ENCODE results near the gene ATP5ME. TPM values are rescaled to one million over a fixed set of nuclear protein-coding genes. Genes with fewer than 3 reads are reported as not detected.

Gene ATP5ME
- total and polyA plus RNA-seq, 2 of the 13 experiments (the other 11 are each of a cell fraction or from before 2014, with no cell fraction given), result 305 to 753 TPM

DNA sequence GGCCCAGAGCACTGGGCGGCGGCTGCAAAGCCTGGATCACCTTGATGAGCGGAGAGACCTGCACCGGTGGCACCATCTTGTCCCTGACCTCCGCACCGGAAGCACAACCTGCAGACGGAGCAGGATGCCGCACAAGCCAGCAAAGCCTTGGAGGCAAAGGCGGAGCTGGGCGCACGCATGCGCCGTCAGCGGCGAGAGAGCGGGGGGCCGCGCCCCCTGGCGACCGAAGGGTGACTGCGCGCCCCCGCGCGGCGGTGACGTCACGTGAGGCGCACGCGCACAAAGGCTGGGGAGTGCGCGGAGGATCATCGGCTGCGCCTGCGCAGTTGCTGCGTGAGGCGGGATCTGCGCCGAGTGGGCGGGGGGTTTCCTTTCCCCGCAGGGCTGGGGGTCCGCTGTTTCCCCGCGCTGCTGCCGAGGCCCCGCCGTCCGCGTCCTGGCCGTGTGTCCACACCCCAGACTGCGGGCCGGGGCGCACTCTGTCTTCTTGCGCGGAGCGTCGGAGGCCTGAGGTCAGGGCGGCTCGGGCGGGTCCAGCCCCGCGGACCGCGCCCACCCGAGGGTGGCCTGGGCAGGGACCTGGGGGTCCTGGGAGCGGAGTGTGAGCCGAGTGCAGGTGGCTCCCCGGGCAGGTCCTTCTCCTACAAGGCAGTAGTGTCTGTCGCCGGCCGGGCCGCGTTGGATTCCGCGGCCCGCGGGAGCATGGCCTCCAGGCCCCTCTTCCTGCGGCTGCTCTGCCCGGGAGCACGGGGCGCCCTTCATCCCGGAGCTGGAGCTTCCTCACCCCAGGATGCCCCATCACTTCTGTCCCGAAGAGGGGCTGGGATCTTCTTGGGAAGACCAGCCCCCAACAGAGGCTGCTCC, at the start of gene ATP5ME, which contains the start of gene MYL5 (continued):
- TF ChIP-seq GATAD2A (CRISPR knock-in tag; IDR thresholded peaks at IDR 0.05) (no peak; the same call in 1 of the 2 replicates), AHDC1 (CRISPR knock-in tag; IDR thresholded peaks at IDR 0.05; ENCODE audit: borderline replicate concordance) (no peak), SMAD9 (CRISPR knock-in tag; IDR thresholded peaks at IDR 0.05) (no peak; the same call in 1 of the 2 replicates), ZNF484 (CRISPR knock-in tag; IDR thresholded peaks at IDR 0.05; ENCODE audit: borderline replicate concordance, low read depth) (no peak; the same call in 1 of the 2 replicates), NR2C2 (CRISPR knock-in tag; IDR thresholded peaks at IDR 0.05; ENCODE audit: borderline replicate concordance) (peak; percentile 98), EZH2 (conservative IDR thresholded peaks at IDR 0.05; ENCODE audit: low read depth, low read length) (no peak), ZNF34 (CRISPR knock-in tag; IDR thresholded peaks at IDR 0.05; ENCODE audit: borderline replicate concordance) (no peak), ZFP62 (CRISPR knock-in tag; IDR thresholded peaks at IDR 0.05) (no peak), RORA (CRISPR knock-in tag; IDR thresholded peaks at IDR 0.05) (no peak)
- TF ChIP-seq, protein P1, sequence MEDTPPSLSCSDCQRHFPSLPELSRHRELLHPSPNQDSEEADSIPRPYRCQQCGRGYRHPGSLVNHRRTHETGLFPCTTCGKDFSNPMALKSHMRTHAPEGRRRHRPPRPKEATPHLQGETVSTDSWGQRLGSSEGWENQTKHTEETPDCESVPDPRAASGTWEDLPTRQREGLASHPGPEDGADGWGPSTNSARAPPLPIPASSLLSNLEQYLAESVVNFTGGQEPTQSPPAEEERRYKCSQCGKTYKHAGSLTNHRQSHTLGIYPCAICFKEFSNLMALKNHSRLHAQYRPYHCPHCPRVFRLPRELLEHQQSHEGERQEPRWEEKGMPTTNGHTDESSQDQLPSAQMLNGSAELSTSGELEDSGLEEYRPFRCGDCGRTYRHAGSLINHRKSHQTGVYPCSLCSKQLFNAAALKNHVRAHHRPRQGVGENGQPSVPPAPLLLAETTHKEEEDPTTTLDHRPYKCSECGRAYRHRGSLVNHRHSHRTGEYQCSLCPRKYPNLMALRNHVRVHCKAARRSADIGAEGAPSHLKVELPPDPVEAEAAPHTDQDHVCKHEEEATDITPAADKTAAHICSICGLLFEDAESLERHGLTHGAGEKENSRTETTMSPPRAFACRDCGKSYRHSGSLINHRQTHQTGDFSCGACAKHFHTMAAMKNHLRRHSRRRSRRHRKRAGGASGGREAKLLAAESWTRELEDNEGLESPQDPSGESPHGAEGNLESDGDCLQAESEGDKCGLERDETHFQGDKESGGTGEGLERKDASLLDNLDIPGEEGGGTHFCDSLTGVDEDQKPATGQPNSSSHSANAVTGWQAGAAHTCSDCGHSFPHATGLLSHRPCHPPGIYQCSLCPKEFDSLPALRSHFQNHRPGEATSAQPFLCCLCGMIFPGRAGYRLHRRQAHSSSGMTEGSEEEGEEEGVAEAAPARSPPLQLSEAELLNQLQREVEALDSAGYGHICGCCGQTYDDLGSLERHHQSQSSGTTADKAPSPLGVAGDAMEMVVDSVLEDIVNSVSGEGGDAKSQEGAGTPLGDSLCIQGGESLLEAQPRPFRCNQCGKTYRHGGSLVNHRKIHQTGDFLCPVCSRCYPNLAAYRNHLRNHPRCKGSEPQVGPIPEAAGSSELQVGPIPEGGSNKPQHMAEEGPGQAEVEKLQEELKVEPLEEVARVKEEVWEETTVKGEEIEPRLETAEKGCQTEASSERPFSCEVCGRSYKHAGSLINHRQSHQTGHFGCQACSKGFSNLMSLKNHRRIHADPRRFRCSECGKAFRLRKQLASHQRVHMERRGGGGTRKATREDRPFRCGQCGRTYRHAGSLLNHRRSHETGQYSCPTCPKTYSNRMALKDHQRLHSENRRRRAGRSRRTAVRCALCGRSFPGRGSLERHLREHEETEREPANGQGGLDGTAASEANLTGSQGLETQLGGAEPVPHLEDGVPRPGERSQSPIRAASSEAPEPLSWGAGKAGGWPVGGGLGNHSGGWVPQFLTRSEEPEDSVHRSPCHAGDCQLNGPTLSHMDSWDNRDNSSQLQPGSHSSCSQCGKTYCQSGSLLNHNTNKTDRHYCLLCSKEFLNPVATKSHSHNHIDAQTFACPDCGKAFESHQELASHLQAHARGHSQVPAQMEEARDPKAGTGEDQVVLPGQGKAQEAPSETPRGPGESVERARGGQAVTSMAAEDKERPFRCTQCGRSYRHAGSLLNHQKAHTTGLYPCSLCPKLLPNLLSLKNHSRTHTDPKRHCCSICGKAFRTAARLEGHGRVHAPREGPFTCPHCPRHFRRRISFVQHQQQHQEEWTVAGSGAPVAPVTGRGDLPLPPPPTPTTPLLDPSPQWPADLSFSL (CRISPR knock-in tag; IDR thresholded peaks at IDR 0.05), result no peak
- TF ChIP-seq, protein P2, sequence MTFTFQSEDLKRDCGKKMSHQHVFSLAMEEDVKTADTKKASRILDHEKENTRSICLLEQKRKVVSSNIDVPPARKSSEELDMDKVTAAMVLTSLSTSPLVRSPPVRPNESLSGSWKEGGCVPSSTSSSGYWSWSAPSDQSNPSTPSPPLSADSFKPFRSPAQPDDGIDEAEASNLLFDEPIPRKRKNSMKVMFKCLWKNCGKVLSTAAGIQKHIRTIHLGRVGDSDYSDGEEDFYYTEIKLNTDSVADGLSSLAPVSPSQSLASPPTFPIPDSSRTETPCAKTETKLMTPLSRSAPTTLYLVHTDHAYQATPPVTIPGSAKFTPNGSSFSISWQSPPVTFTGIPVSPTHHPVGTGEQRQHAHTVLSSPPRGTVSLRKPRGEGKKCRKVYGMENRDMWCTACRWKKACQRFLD (CRISPR knock-in tag; IDR thresholded peaks at IDR 0.05; ENCODE audit: borderline replicate concordance), result peak; percentile 82; the same call in 1 of the 2 replicates
- TF ChIP-seq, protein P3, sequence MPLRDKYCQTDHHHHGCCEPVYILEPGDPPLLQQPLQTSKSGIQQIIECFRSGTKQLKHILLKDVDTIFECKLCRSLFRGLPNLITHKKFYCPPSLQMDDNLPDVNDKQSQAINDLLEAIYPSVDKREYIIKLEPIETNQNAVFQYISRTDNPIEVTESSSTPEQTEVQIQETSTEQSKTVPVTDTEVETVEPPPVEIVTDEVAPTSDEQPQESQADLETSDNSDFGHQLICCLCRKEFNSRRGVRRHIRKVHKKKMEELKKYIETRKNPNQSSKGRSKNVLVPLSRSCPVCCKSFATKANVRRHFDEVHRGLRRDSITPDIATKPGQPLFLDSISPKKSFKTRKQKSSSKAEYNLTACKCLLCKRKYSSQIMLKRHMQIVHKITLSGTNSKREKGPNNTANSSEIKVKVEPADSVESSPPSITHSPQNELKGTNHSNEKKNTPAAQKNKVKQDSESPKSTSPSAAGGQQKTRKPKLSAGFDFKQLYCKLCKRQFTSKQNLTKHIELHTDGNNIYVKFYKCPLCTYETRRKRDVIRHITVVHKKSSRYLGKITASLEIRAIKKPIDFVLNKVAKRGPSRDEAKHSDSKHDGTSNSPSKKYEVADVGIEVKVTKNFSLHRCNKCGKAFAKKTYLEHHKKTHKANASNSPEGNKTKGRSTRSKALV (CRISPR knock-in tag; IDR thresholded peaks at IDR 0.05), result no peak

Measured in HepG2 (cell line).